ENCODE measurements around the gene SYT12. TPM values are rescaled to one million over a fixed set of nuclear protein-coding genes. Genes with fewer than 3 reads are reported as not detected.

Gene SYT12
- polyA plus RNA-seq, 3 donors = not detected

GRCh38 chr11:67029146-67029545 is 6.2 kb downstream of the SYT12 start:
- H3K27ac ChIP-seq (ENCODE audit: low read depth in 1 of 2, low read length in 2 of 2) = no peak overlapping the region

DNA sequence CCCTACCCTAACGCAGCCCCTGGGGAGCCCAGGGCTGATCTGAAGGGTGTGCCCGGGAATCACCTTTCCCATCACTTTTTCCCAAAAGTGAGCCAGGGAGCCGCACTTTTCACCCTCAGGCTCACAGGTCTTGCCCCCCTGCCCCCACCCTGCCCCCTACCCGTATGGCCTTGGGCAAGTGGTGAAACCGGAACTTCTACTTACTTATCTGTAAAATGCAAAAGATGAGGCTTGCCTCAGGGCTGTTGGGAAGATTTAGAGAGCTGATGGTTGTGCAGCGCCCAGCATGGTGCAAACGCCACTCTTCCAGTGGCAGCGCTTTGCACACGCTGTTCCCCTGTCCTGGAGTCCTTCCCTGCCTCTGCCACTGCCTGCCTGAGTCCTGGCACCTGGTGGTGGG is 8.0 kb downstream of the SYT12 start:
- WGBS (ENCODE audit: insufficient coverage) = 44% methylated on average over 5 of the region's 9 CpGs
- H3K9me3 Mint-ChIP-seq = no peaks in the 10 kb centered on the region
- H3K27me3 Mint-ChIP-seq (ENCODE audit: low read depth in 3 of 3) = peaks cover 37 to 65% (median 55%) of the 10 kb centered on the region in 3 donors
- Histone ChIP-seq H3K27ac (ENCODE audit: low read depth in 1 of 2, low read length in 2 of 2) (no peak overlapping the region), H3K36me3 (replicated peaks in 1 of 2; ENCODE audit: control insufficient read depth in 1 of 2, insufficient read depth in 2 of 2, low read length in 2 of 2) (no peaks in the 10 kb centered on the region), H3K9ac (ENCODE audit: insufficient read depth, low read length, poor library complexity, severe bottlenecking) (no peak overlapping the region), H3K4me2 (replicated peaks; ENCODE audit: extremely low read depth, low read length, poor library complexity, severe bottlenecking) (no peak overlapping the region), H4K20me1 (ENCODE audit: insufficient read depth, low read length) (no peaks in the 10 kb centered on the region), H3K27me3 (ENCODE audit: control insufficient read depth in 2 of 2, insufficient read depth in 2 of 2, low read length in 2 of 2) (peaks cover 0 to 20% of the 10 kb centered on the region in 2 donors), H3K79me2 (ENCODE audit: insufficient read depth, low read length) (no peaks in the 10 kb centered on the region), H3K4me3 (replicated peaks in 1 of 3; ENCODE audit: low read depth in 2 of 3, low read length in 3 of 3) (no peak overlapping the region), H3K4me1 (ENCODE audit: control insufficient read depth in 1 of 2, insufficient read depth in 2 of 2, low read length in 2 of 2) (peaks cover 8 to 16% of the 10 kb centered on the region in 2 donors), H3K9me3 (replicated peaks in 1 of 2; ENCODE audit: control insufficient read depth in 1 of 2, insufficient read depth in 1 of 2, low read length in 2 of 2) (no peaks in the 10 kb centered on the region), H2AFZ (ENCODE audit: insufficient read depth, low read depth, low read length, poor library complexity, severe bottlenecking) (no peak overlapping the region)
- intact Hi-C loops (cut with micrococcal nuclease) = no loop called here
- H3K4me3 Mint-ChIP-seq = no peak overlapping the region
- peaks cover 22% of the 10 kb centered on the region for H3K4me1 Mint-ChIP-seq
- TF ChIP-seq CTCF (IDR thresholded peaks at IDR 0.05) = no peak
- H3K27ac Mint-ChIP-seq = no peak overlapping the region
- DNase-seq = no peak
- H3K36me3 Mint-ChIP-seq = no peaks in the 10 kb centered on the region

More at GRCh38 chr11:67029146-67029545, 6.2 kb downstream of the SYT12 start:
- Histone ChIP-seq H3K79me2 (ENCODE audit: insufficient read depth, low read length) (no peaks in the 10 kb centered on the region), H4K20me1 (ENCODE audit: insufficient read depth, low read length) (no peaks in the 10 kb centered on the region), H3K4me3 (replicated peaks in 1 of 3; ENCODE audit: low read depth in 2 of 3, low read length in 3 of 3) (no peak overlapping the region), H3K4me2 (replicated peaks; ENCODE audit: extremely low read depth, low read length, poor library complexity, severe bottlenecking) (no peak overlapping the region), H3K9ac (ENCODE audit: insufficient read depth, low read length, poor library complexity, severe bottlenecking) (no peak overlapping the region), H3K36me3 (replicated peaks in 1 of 2; ENCODE audit: control insufficient read depth in 1 of 2, insufficient read depth in 2 of 2, low read length in 2 of 2) (no peaks in the 10 kb centered on the region), H3K9me3 (replicated peaks in 1 of 2; ENCODE audit: control insufficient read depth in 1 of 2, insufficient read depth in 1 of 2, low read length in 2 of 2) (peaks cover 0 to 7% of the 10 kb centered on the region in 2 donors), H3K27me3 (ENCODE audit: control insufficient read depth in 2 of 2, insufficient read depth in 2 of 2, low read length in 2 of 2) (peaks cover 9 to 38% of the 10 kb centered on the region in 2 donors), H3K4me1 (ENCODE audit: control insufficient read depth in 1 of 2, insufficient read depth in 2 of 2, low read length in 2 of 2) (peaks cover 8 to 15% of the 10 kb centered on the region in 2 donors), H2AFZ (ENCODE audit: insufficient read depth, low read depth, low read length, poor library complexity, severe bottlenecking) (no peak overlapping the region)
- no peaks in the 10 kb centered on the region for H3K36me3 Mint-ChIP-seq
- no peak overlapping the region for H3K27ac Mint-ChIP-seq
- peaks cover 0 to 5% (median 0%) of the 10 kb centered on the region in 7 donors for H3K9me3 Mint-ChIP-seq
- intact Hi-C loops (cut with micrococcal nuclease) = no loop called here
- H3K4me3 Mint-ChIP-seq = peak overlapping the region in 1 of 2 donors; percentile 21
- no peak for DNase-seq
- peaks cover 56 to 80% (median 63%) of the 10 kb centered on the region in 3 donors for H3K27me3 Mint-ChIP-seq (ENCODE audit: low read depth in 3 of 3)
- peaks cover 19% of the 10 kb centered on the region for H3K4me1 Mint-ChIP-seq
- 86% methylated on average over 4 of the region's 6 CpGs for WGBS (ENCODE audit: insufficient coverage)
- TF ChIP-seq CTCF (IDR thresholded peaks at IDR 0.05) = no peak
